ENCODE data around the gene GIT1. TPM values are rescaled to one million over a fixed set of nuclear protein-coding genes. Genes with fewer than 3 reads are reported as not detected.

The GIT1 gene
- total RNA-seq, 4 donors from 2014 or later: 39.2 to 71.8 (median 41.3) TPM

GRCh38 chr17:29569245-29569950 lies 20.1 kb downstream of the GIT1 start:
- Histone ChIP-seq H3K9me3 (no peaks in the 10 kb centered on the region), H3K36me3 (no peaks in the 10 kb centered on the region), H3K4me3 (peak overlapping the region; percentile 58 to 72 (median 61)), H3K27ac (peak overlapping the region; percentile 94 to 97 (median 95)), H3K27me3 (no peaks in the 10 kb centered on the region), H3K4me1 (peaks cover 18 to 61% (median 42%) of the 10 kb centered on the region in 4 donors)
- WGBS, 2 donors (ENCODE audit: low coverage in 1 of 2): 69 to 92% methylated on average over 6 to 14 of the region's 14 CpGs
- intact Hi-C loops (cut with DNase I; ENCODE audit: low total_unique reads): no loop called here
- no peak for DNase-seq
- TF ChIP-seq POLR2AphosphoS5 (IDR thresholded peaks at IDR 0.05) (no peak), POLR2A (IDR thresholded peaks at IDR 0.05) (no peak), CTCF (IDR thresholded peaks at IDR 0.05) (no peak), EP300 (IDR thresholded peaks at IDR 0.05; ENCODE audit: low read depth) (no peak)
- in situ Hi-C loops (cut with MboI; ENCODE audit: low pct_ligation_motif_present in 1 of 4, low pct_unique_long_range_greater_than_20kb in 1 of 4, low sequenced_read_pairs in 3 of 4): no loop called here

GRCh38 chr17:29568331-29569244 lies 20.9 kb downstream of the GIT1 start, which contains the start of gene TP53I13:
TSS of gene TP53I13 (plus strand) at chr17:29568701. CDS start at chr17:29568759, 58 bp downstream.
- WGBS, 2 donors (ENCODE audit: low coverage in 1 of 2): 1% methylated on average over 69 of the region's 85 CpGs; no CpG with 5 or more reads in 1 of the 2 donors
- Histone ChIP-seq H3K36me3 (no peaks in the 10 kb centered on the region), H3K27me3 (no peaks in the 10 kb centered on the region), H3K4me1 (peaks cover 15 to 55% (median 38%) of the 10 kb centered on the region in 4 donors), H3K4me3 (peak within 1 kb of the TSS; percentile 58 to 74 (median 61)), H3K27ac (peak within 1 kb of the TSS; percentile 94 to 97 (median 95)), H3K9me3 (no peaks in the 10 kb centered on the region)
- no peak for TF ChIP-seq CTCF (IDR thresholded peaks at IDR 0.05)
- peak; percentile 78 to 92 (median 89) for TF ChIP-seq POLR2AphosphoS5 (IDR thresholded peaks at IDR 0.05)
- TF ChIP-seq POLR2A (IDR thresholded peaks at IDR 0.05): peak; percentile 80
- in situ Hi-C loops (cut with MboI; ENCODE audit: low pct_ligation_motif_present in 1 of 4, low pct_unique_long_range_greater_than_20kb in 1 of 4, low sequenced_read_pairs in 3 of 4): no loop called here
- peak; percentile 94 for DNase-seq
- intact Hi-C loops (cut with DNase I; ENCODE audit: low total_unique reads): no loop called here

GRCh38 chr17:29567554-29568330 lies 21.7 kb downstream of the GIT1 start:
- TF ChIP-seq POLR2AphosphoS5 (IDR thresholded peaks at IDR 0.05) (peak in 1 of 3 donors; percentile 4), CTCF (IDR thresholded peaks at IDR 0.05) (peak; percentile 47 to 57 (median 53)), EP300 (IDR thresholded peaks at IDR 0.05; ENCODE audit: low read depth) (no peak), POLR2A (IDR thresholded peaks at IDR 0.05) (no peak)
- intact Hi-C loops (cut with DNase I; ENCODE audit: low total_unique reads) (no loop called here), in situ Hi-C loops (cut with MboI; ENCODE audit: low pct_ligation_motif_present in 1 of 4, low pct_unique_long_range_greater_than_20kb in 1 of 4, low sequenced_read_pairs in 3 of 4) (no loop called here)
- H3K9me3 ChIP-seq: no peaks in the 10 kb centered on the region
- peak overlapping the region; percentile 58 to 74 (median 61) for H3K4me3 ChIP-seq
- no peaks in the 10 kb centered on the region for H3K36me3 ChIP-seq
- WGBS, 2 donors (ENCODE audit: low coverage in 1 of 2): 0% methylated on average over 48 of the region's 63 CpGs; no CpG with 5 or more reads in 1 of the 2 donors
- peak; percentile 80 for DNase-seq
- H3K27ac ChIP-seq: peak overlapping the region; percentile 94 to 97 (median 95)
- peaks cover 15 to 49% (median 35%) of the 10 kb centered on the region in 4 donors for H3K4me1 ChIP-seq
- H3K27me3 ChIP-seq: no peaks in the 10 kb centered on the region

Measured in transverse colon (tissue), 4 donors.